ENCODE data around the gene TMEM132A.

The TMEM132A gene

DNA sequence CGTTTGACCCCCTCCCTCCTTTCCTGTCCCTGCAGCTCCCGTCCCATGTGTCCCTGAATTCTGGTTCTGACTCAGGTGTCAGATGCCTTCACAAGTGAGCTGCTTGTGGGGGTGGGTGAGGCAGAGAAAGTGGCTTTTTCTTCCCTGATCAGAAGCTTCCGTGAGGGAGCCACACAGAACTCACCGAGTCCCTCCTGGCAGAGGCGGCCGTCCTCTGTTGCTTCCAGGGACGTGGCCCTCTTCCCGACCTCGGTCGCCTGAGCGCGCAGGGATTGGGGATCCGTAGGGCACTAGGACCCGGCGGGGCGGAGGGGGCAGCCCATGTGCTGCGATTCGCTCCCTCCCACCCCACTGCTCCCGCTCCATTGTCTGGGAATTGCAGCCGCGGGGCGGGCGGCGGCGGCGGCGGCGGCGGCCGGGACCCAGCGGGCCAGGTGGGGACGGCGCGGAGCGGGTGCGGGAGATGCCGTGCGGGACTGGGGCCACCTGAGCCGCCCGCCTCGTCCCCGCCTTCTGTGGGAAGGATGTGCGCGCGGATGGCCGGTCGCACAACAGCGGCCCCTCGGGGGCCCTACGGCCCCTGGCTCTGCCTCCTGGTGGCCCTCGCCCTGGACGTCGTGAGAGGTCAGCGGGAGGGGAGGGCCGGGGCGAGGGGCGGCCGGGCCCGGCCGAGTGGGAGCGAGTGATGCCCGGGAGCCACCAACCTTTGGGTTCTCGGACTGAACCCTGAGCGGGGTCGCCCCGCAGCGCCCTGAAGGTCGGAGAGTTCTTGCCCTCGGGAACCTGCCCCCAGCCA lies at the start of gene TMEM132A:
TMEM132A (plus strand) TSS at position 351 of the 796 bp plus-strand sequence; CDS start at position 525, 174 bp downstream.
- DNase-seq = peak in 57 of 58 donors; percentile 34 to 88 (median 69)

- DNase-seq = no peak
Measured at GRCh38 chr11:60875366-60876167, 48.7 kb upstream of the TMEM132A start.

DNA sequence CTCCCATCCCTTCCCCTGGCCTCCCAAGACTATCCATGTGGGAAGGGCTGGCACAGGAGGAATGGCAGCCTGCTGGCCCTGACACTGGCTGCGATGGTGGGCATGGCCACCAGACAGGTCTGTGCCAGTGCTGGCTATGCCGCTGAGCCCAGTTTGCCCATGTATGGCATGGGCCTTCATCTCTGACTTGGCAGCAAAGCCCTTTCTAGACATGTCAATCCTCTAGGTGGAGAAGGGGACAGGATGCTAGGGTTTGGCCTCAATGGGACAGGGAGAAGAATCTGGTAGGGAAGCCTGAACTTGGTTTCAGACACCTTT lies 48.1 kb upstream of the TMEM132A start:
- no peak for DNase-seq

GRCh38 chr11:60878245-60879101 lies 45.8 kb upstream of the TMEM132A start:
- no peak for DNase-seq

DNA sequence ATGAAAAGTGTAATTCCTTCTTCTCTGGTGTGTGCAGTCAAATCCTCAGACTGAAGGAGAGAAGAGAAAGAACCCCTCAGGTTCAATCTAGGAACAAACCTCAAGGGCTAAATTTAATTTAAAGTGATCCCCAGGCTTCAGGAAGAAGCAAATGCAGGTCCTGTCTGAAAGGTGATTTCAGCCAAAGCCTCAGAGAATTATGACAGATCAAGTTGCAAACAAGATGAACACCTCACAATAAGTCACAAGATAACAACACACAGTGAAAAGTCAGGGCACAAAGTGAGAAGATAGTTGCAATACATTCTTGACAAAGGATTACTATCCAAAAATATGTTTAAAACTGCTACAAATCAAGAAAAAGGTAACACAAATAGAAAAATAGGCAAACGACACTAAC lies 45.2 kb upstream of the TMEM132A start:
- no peak for DNase-seq

GRCh38 chr11:60879971-60880588 lies 44.2 kb upstream of the TMEM132A start:
- no peak for DNase-seq

GRCh38 chr11:60880643-60881282 lies 43.5 kb upstream of the TMEM132A start:
- DNase-seq = no peak

DNA sequence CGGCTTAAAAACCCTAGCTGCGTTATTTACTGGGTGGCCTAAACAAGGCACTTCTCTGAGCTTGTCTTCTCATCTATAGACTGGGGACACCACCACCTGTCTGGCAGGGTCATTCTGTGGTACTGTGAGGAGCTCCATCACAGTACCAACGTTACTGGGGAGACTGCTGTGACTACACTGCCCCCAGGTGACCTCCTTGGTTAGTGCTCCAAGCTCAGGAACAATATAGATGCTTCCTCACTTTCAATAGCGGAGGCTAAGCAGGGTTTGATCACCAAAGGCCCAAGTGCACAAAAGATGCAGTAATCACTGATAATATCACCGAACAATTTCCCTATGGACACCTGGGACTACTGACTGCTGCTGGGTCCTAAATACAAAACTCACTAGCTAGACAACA lies 36.7 kb upstream of the TMEM132A start:
- peak in 8 of 58 donors; percentile 6 to 28 (median 15) for DNase-seq

- DNase-seq = no peak
Measured at GRCh38 chr11:60889869-60890311, 34.4 kb upstream of the TMEM132A start.

DNA sequence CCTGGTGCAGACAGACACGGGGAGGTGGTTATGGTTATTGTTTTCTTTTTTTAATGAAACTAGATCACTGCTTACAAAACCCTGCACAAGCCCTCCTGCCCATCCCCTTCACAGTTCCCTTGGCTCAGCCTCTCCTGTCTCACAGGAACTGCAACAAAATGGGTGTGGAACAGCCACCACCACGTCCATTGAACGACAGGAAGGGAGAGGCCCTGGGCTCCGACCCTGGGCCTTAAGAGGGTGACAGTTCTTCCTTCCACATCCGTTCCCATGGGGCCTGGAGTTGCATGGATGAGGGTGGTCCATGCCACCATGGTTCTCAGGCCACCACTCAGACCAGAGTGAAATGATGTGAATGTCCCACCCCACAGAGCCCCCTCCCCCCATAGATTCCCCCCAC lies 33.6 kb upstream of the TMEM132A start:
- DNase-seq = no peak

GRCh38 chr11:60891103-60891741 lies 33.0 kb upstream of the TMEM132A start:
- DNase-seq = no peak

DNA sequence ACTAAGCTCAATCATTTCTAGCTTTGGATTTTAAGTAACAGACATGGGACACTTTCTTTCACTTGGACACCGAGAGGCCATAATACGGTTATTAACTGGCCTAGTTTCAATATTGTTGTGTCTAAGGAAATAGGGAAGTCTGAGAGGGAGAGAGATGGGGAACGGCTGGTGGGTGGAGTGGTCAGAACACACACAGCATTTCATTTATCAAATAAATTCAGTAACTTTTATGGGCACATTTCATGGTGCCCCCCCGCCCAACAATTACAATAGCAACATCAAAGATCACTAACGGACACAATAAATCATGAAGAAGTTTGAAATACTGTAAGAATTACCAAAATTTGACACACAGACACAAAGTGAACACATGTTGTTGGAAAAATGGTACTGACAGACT lies 28.6 kb upstream of the TMEM132A start:
- DNase-seq = no peak

- no peak for DNase-seq
Measured at GRCh38 chr11:60897496-60897895, 26.8 kb upstream of the TMEM132A start.

DNA sequence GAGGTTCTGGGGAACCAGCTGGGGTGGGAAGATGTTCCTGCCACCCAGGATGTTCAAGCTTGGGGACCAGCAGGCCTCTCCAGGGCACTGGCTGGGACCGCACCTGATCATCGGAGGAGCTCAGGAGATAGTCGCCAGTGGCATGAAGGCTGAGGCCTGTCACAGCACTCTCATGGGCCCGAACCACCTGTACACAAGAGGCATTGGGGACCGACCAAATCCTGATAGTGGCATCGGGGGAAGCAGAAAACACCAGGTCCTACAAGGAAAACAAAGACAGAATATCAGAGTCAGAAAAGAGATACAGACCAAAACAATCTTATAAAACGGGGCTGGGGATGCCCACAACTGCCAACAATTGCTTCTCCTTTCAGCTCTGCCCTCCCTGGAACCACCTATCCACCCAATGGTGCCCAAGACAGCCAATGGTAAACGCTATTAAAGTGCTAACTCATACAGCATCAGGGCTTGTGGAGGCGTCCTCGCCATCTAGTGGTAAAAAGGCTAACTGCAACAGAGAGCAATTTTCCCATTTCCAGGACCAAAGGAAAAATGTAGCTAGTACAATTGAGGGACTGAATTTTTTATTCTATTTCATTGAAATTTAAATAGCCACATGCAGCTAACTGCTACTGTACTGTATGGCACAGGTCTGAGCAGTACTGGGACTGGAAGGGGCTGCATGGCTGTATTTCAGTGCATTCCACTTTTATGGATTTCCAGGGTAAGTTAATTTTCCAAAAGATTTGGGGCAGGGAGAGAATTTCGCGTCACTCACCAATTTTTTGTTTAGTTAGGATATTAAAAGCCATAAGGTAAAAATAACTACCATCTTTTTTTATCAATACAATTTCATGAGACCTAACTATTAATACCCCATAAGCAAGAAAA lies 25.0 kb upstream of the TMEM132A start:
- peak in 8 of 58 donors; percentile 9 to 38 (median 25) for DNase-seq

DNA sequence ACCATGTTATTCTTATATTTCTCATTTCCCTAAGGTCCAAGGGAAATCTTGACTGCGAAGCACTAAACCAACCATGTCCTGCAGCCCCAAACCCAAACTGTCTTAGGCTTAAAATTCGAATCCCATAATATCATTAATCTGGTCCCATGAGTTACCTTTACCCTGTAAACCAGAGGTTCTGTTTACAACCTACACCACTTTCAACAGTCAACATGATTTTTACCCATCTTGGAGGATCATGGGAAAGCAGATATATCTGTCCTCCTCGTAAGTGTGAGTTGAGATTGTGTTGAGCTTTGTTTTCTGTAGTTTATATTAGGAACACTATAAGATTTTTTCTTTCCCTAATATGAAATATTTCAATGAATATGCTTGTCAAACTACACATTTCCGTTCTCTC lies 24.3 kb upstream of the TMEM132A start:
- DNase-seq = no peak

- peak in 38 of 58 donors; percentile 21 to 78 (median 49) for DNase-seq
Measured at GRCh38 chr11:60900673-60901404, 23.4 kb upstream of the TMEM132A start.

- DNase-seq = peak in 1 of 58 donors; percentile 14
Measured at GRCh38 chr11:60902625-60903024, 21.6 kb upstream of the TMEM132A start.

DNA sequence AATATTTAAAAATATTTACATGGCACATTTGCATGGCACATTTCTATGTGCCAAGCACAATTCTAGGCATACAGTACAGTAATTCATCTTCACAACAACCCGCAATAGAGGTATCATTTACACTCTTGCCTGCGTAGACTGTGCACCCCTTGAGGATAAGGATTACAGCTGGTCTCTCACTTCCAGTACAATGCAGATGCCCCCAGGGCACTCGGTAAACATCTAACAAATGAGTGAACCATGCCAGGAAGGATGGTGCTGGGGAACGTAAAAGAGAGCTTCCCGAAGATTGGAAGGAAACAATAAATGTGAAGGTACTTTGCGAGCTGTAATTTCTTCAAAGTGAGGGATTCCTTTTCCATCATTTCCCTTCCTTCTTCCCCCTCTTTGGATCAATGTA lies 19.2 kb upstream of the TMEM132A start:
- no peak for DNase-seq
